Duodenal mucosa (tissue), 2 donors: ENCODE results near the gene KCNQ5.
"Not testable (repeated sequence)": the region's sequence is repeated elsewhere in the genome, so short reads cannot be mapped to it uniquely, and the experiment has no call there.

Experiments used
- H3K27ac ChIP-seq: one replicate; pipeline ENCODE4 v1.7.0; 2013; ENCODE audit warnings: low read depth, low read length
- H3K27me3 ChIP-seq, 2 donors: one replicate each; pipeline ENCODE4 v1.7.0; 2013; ENCODE audit warnings: low read length in 2 of 2, control low read depth in 1 of 2; ENCODE audit not compliant: insufficient read depth in 2 of 2, control insufficient read depth in 1 of 2
- H3K36me3 ChIP-seq, 2 donors: one replicate each; pipeline ENCODE4 v1.7.0; 2013; ENCODE audit warnings: low read length in 2 of 2, control low read depth in 1 of 2; ENCODE audit not compliant: insufficient read depth in 2 of 2, control insufficient read depth in 1 of 2
- H3K4me1 ChIP-seq, 2 donors: one replicate each; pipeline ENCODE4 v1.7.0; 2013; ENCODE audit warnings: low read length in 2 of 2, control low read depth in 1 of 2; ENCODE audit not compliant: insufficient read depth in 2 of 2, control insufficient read depth in 1 of 2
- H3K4me3 ChIP-seq, 2 donors: one replicate each; pipeline ENCODE4 v1.7.0; 2013; ENCODE audit warnings: low read length in 2 of 2, low read depth in 1 of 2
- H3K9ac ChIP-seq, 2 donors: one replicate each; pipeline ENCODE4 v1.7.0; 2013; ENCODE audit warnings: low read length in 2 of 2, low read depth in 1 of 2
- H3K9me3 ChIP-seq, 2 donors: one replicate each; pipeline ENCODE4 v1.7.0; 2013; ENCODE audit warnings: low read length in 2 of 2, control low read depth in 1 of 2; ENCODE audit not compliant: control insufficient read depth in 1 of 2

KCNQ5 gene

DNA sequence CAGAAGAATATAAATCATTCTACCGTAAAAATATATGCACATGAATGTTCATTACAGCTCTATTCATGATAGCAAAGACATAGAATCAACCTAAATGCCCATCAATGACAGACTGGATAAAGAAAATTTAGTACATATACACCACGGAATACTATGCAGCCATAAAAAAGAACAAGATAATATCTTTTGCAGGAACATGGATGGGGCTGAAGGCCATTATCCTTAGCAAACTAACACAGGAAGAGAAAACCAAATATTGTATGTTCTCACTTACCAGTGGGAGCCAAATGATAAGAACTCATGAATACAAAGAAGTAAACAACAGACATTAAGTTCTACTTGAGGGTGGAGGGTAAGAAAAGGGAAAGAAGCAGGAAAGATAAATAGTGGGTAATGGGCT lies 595.0 kb downstream of the KCNQ5 start:
- Histone ChIP-seq H3K27me3 (no peaks in the 10 kb centered on the region), H3K9me3 (no peaks in the 10 kb centered on the region), H3K27ac (no peak overlapping the region), H3K4me1 (no peaks in the 10 kb centered on the region), H3K9ac (no peak overlapping the region), H3K36me3 (no peaks in the 10 kb centered on the region), H3K4me3 (no peak overlapping the region)

DNA sequence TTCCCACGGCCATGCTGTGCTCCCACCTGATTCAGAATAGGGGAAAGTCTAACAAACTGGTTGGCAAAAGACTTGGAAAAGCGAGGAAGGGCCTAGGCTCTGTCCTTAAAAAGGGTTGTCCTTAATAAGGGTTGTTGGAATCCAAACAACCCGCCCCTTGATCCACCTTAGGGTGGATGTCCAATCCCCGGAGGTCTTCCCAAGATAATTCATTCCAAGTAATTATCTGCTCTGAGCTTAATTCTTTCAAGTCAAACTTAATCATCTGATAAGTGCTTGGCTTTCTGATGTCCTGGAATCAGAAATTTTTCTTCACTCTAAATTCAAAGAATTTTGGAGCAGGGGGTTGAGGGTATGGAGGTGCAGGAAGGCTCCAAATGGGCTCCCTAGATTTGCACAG lies 603.5 kb downstream of the KCNQ5 start, which contains the start of gene KHDC1L:
Gene KHDC1L, minus strand, starts transcription at position 101 of the 400 bp plus-strand sequence. Its CDS starts 88 bp downstream, at position 13.
- no peak within 1 kb of the TSS for H3K4me3 ChIP-seq
- no peaks in the 10 kb centered on the region for H3K4me1 ChIP-seq
- H3K9me3 ChIP-seq = no peaks in the 10 kb centered on the region
- H3K36me3 ChIP-seq = no peaks in the 10 kb centered on the region
- H3K27ac ChIP-seq = no peak within 1 kb of the TSS
- H3K27me3 ChIP-seq = no peaks in the 10 kb centered on the region
- no peak within 1 kb of the TSS for H3K9ac ChIP-seq

DNA sequence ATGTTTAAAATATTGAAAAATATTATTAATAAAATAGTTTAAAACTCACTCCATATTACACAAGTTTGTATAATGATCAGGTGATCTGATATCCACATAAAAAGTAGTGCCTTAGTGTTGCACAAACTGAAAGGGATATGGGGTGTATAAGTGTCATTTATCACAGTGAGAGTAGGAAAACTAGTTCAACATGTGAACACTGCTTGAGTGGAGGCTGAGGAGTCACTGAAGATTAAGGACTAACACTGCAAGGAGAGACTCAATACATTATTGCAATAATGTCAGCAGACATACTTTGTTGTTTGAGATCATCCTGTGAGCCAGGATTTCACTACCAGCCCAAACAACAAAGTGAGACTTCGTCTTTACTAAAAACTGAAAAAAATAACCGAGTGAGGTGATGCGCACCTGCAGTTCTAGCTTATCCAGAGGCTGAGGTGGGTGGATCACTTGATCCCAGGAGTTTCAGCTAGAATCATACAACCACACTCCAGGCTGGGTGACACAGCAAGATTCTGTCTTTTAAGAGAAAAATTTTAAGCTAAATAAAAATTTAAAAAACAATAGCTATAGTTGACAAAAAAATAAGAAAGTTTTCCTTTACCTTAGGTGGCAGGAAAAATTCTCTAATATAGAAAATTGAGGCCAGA lies 605.9 kb downstream of the KCNQ5 start:
- H3K27ac ChIP-seq = no peak overlapping the region
- no peaks in the 10 kb centered on the region for H3K27me3 ChIP-seq
- no peak overlapping the region for H3K9ac ChIP-seq
- H3K36me3 ChIP-seq = no peaks in the 10 kb centered on the region
- no peaks in the 10 kb centered on the region for H3K4me1 ChIP-seq
- no peaks in the 10 kb centered on the region for H3K9me3 ChIP-seq
- no peak overlapping the region for H3K4me3 ChIP-seq

DNA sequence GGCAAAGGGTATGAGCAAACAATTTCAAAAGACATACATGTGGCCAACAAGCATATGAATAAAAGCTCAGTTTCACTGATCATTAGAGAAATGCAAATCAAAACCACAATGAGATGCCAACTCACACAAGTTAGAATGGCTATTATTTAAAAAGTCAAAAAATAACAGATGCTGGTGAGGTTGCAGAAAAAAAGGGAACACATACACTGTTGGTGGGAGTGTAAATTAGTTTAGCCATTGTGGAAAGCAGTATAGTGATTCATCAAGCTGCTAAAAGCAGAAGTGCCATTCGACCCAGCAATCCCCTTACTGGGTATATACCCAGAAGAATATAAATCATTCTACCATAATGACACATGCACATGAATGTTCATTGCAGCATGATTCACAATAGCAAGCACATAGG lies 610.1 kb downstream of the KCNQ5 start:
- no peak overlapping the region for H3K27ac ChIP-seq
- no peaks in the 10 kb centered on the region for H3K27me3 ChIP-seq
- no peak overlapping the region for H3K9ac ChIP-seq
- no peaks in the 10 kb centered on the region for H3K4me1 ChIP-seq
- H3K9me3 ChIP-seq = no peaks in the 10 kb centered on the region
- no peaks in the 10 kb centered on the region for H3K36me3 ChIP-seq
- no peak overlapping the region for H3K4me3 ChIP-seq

DNA sequence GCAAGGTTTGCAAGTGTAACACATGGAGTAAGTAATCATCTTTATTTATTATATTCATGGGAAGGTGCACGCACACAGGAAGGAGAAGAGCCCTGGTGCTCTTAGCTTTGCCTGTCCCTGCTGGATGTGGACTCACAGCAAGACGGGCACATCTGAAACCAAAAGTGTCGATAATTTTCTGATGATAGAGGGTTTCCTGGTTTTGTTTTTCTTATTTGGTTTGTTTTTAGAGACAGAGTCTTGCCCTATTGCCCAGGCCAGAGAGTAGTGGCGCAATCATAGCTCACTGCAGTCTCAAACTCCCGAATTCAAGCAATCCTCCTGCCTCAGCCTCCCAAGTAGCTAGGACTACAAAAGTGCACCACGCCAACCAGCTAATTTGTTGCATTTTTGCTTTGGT lies 611.2 kb downstream of the KCNQ5 start:
- Histone ChIP-seq H3K9ac (no peak overlapping the region), H3K4me3 (no peak overlapping the region), H3K36me3 (no peaks in the 10 kb centered on the region), H3K9me3 (no peaks in the 10 kb centered on the region), H3K27me3 (no peaks in the 10 kb centered on the region), H3K4me1 (no peaks in the 10 kb centered on the region), H3K27ac (no peak overlapping the region)

DNA sequence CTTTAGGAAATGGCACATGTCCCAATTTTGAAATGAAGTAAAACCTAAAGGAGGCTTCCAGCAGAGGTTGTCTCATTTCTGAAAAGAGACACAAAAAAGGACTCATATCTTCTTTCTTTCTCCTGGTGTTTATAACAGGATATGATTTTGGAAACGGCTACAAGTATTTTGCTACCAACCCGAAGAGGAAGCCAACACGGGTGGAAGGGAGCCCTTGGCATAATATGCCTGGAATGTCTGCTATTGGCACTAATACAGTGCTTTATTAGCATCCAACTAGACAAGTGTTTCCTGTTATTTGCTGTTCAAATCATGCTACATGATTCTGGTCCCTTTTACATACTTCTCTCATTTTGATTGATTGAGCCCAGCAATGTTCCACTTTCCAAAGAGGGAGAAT lies 612.1 kb downstream of the KCNQ5 start:
- H3K9ac ChIP-seq, H3K4me1 ChIP-seq, H3K4me3 ChIP-seq, H3K36me3 ChIP-seq, H3K27me3 ChIP-seq, H3K9me3 ChIP-seq, H3K27ac ChIP-seq: not testable (repeated sequence)

DNA sequence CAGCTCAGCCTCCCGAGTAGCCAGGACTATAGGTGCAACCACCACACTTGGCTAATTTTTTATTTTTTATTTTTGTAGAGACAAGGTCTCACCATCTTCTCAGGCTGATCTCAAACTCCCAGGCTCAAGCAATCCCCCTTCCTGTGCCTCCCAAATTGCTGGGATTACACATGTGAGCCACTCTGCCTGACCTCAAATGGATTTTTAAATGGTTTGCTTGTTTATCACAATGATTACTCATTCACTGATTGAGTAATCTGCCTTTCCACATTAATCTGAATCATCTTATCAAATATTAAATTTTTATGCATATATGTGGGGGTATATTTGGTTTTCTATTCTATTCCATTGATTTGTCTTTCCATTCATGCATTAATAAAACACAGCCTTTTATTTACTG lies 612.9 kb downstream of the KCNQ5 start:
- H3K4me1 ChIP-seq = no peaks in the 10 kb centered on the region
- H3K9ac ChIP-seq = no peak overlapping the region
- H3K27me3 ChIP-seq = no peaks in the 10 kb centered on the region
- H3K27ac ChIP-seq = no peak overlapping the region
- H3K36me3 ChIP-seq = no peaks in the 10 kb centered on the region
- no peak overlapping the region for H3K4me3 ChIP-seq
- H3K9me3 ChIP-seq = no peaks in the 10 kb centered on the region

DNA sequence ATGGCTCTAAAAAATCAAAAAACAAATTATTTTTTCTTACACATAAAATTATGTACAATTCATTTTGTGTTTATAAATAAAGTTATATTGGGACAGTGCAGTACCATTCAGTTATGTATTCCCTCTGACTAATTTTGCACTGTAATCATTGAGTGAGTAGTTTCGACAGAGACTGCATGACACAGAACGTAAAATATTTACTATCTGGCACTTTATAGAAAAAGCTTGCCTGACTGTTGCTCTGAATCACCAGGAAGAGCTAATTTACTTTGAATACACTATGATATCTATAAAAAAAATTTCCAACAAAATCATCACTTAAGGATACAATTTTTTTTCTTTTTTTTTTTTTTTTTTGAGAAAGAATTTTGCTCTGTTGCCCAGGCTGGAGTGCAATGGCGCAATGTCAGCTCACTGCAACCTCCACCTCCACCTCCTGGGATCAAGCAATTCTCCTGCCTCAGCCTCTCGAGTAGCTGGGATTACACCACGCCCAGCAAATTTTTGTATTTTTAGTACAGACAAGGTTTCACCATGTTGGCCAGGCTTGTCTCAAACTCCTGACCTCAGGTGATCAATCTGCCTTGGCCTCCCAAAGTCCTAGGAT lies 614.4 kb downstream of the KCNQ5 start:
- no peak overlapping the region for H3K27ac ChIP-seq
- no peaks in the 10 kb centered on the region for H3K9me3 ChIP-seq
- no peak overlapping the region for H3K9ac ChIP-seq
- H3K36me3 ChIP-seq = no peaks in the 10 kb centered on the region
- no peak overlapping the region for H3K4me3 ChIP-seq
- H3K27me3 ChIP-seq = no peaks in the 10 kb centered on the region
- no peaks in the 10 kb centered on the region for H3K4me1 ChIP-seq

DNA sequence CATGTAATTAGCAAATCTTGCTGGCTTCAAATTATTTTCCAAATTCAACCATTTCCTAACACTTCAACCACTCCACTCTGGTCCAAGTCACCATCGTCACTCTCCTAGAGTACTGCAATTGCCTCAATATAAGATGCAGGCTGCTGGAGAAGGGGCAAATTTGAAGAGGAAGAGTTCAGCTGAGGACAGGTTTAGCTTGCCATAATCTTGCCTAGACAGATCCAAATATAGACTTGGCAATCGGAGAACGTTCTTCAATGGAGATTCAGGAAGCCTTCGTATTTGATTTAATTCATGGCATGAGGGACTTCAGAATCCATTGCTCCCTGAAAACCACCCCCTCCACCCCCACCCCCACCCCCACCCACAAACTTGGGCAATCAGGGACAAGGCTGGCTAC lies 618.9 kb downstream of the KCNQ5 start:
- Histone ChIP-seq H3K9me3 (no peaks in the 10 kb centered on the region), H3K36me3 (no peaks in the 10 kb centered on the region), H3K4me1 (no peaks in the 10 kb centered on the region), H3K4me3 (no peak overlapping the region), H3K27ac (no peak overlapping the region), H3K27me3 (no peaks in the 10 kb centered on the region), H3K9ac (no peak overlapping the region)

DNA sequence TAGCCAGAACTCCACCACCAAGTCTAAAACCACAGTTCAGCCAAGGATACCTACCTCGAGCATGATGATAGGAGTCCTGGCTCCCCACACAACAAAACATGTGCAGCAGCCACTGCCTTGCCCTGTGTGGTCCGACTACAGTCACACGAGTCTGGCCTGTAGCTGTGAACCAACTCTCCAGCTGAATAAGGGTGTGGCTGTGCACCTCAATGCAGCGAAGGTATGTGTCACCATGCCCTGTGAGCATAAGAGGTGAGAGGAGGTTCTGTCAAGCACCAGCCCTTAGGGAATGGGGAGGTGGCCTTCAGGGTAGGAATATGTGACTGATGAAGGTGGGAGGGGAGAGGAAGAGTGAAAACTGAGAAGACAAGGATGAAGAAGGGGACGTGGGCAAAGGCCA lies 620.1 kb downstream of the KCNQ5 start:
- H3K9ac ChIP-seq = no peak overlapping the region
- no peak overlapping the region for H3K4me3 ChIP-seq
- no peaks in the 10 kb centered on the region for H3K9me3 ChIP-seq
- H3K4me1 ChIP-seq = no peaks in the 10 kb centered on the region
- H3K27ac ChIP-seq = no peak overlapping the region
- H3K27me3 ChIP-seq = no peaks in the 10 kb centered on the region
- no peaks in the 10 kb centered on the region for H3K36me3 ChIP-seq
